ENCODE data around the gene C14orf119. TPM values are rescaled to one million over a fixed set of nuclear protein-coding genes. Genes with fewer than 3 reads are reported as not detected.

Gene C14orf119
- total RNA-seq, 1 donor from 2014 or later = 48.5 TPM

GRCh38 chr14:23060536-23061260 is 34.6 kb upstream of the C14orf119 start:
- no peak for DNase-seq (ENCODE audit: low read depth, low spot score)

- DNase-seq (ENCODE audit: low read depth, low spot score) = peak; percentile 87
These were observed 33.3 kb upstream of the C14orf119 start for GRCh38 chr14:23062002-23062401.

GRCh38 chr14:23063601-23064000 is 31.7 kb upstream of the C14orf119 start:
- DNase-seq (ENCODE audit: low read depth, low spot score) = no peak

- no peak for DNase-seq (ENCODE audit: low read depth, low spot score)
These were observed 28.9 kb upstream of the C14orf119 start for GRCh38 chr14:23066368-23066767.

- no peak for DNase-seq (ENCODE audit: low read depth, low spot score)
These were observed 28.2 kb upstream of the C14orf119 start for GRCh38 chr14:23066855-23067744.

GRCh38 chr14:23067847-23068788 is 27.2 kb upstream of the C14orf119 start:
- no peak for DNase-seq (ENCODE audit: low read depth, low spot score)

GRCh38 chr14:23068789-23069412 is 26.4 kb upstream of the C14orf119 start:
- DNase-seq (ENCODE audit: low read depth, low spot score) = peak; percentile 78

- no peak for DNase-seq (ENCODE audit: low read depth, low spot score)
These were observed 25.9 kb upstream of the C14orf119 start for GRCh38 chr14:23069413-23069806.

GRCh38 chr14:23070262-23071129 is 24.8 kb upstream of the C14orf119 start:
- DNase-seq (ENCODE audit: low read depth, low spot score) = no peak

GRCh38 chr14:23071244-23071920 is 23.9 kb upstream of the C14orf119 start:
- peak; percentile 78 for DNase-seq (ENCODE audit: low read depth, low spot score)

GRCh38 chr14:23071921-23072539 is 23.3 kb upstream of the C14orf119 start:
- no peak for DNase-seq (ENCODE audit: low read depth, low spot score)

- no peak for DNase-seq (ENCODE audit: low read depth, low spot score)
These were observed 20.4 kb upstream of the C14orf119 start for GRCh38 chr14:23074906-23075305.

- no peak for DNase-seq (ENCODE audit: low read depth, low spot score)
These were observed 18.4 kb upstream of the C14orf119 start for GRCh38 chr14:23076785-23077408.

- no peak for DNase-seq (ENCODE audit: low read depth, low spot score)
These were observed 17.3 kb upstream of the C14orf119 start for GRCh38 chr14:23077962-23078361.

GRCh38 chr14:23078692-23079116 is 16.6 kb upstream of the C14orf119 start:
- peak; percentile 70 for DNase-seq (ENCODE audit: low read depth, low spot score)

- DNase-seq (ENCODE audit: low read depth, low spot score) = no peak
These were observed 15.6 kb upstream of the C14orf119 start for GRCh38 chr14:23079716-23080115.

- DNase-seq (ENCODE audit: low read depth, low spot score) = no peak
These were observed 14.8 kb upstream of the C14orf119 start for GRCh38 chr14:23080474-23080873.

- DNase-seq (ENCODE audit: low read depth, low spot score) = no peak
These were observed 9.8 kb upstream of the C14orf119 start for GRCh38 chr14:23085458-23085857.
